ENCODE data around the gene ADCYAP1R1.

ADCYAP1R1 gene

DNA sequence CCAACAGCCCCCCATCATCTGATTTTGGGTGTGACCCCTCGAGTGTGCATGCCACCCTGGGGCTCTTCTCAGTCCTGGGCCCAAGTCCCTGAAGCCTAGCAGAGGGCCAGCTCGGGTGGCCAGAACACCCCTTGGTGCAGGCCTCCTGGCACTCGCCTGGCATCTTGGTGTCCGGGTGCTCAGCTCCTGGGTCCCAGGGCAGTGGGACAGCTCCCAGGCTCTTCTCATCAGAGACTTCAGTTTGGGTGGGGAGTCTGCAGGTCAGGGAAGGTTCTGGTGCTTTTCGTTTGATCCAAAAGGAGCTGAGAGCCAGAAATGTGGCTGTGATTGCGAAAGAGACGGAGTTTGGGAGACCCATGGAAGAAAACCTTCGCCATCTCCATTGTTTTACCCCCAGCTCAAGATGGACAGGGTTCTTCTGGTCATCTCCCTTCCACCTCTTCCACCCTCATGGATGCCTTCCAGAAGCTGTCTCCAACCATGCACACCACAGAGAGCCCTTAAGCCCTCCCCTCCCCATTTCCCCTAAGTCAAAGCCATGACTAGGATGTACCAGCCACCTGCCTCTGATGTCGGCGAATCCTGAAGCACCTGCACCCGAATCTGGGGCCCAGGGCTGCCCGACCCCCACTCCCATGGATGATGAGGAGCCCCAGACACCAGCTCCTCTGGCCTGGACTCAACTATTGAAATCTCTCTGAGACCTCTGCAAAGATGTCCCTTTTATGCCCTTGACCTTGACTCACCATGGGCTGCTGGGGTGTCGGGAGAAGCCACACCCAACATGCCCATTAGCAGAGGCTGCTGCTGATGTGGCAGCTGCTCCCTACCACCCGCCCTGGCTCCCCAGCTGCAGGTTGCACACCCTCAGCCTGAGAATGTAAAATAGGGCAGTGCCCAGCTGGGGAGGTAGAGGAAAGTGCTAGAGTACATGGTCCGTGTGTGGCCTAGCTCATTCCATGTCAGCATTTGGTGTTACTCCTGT lies 55.3 kb downstream of the ADCYAP1R1 start:
- DNase-seq (ENCODE audit: extremely low read depth, low read depth) = no peak
- TF ChIP-seq, protein P1, sequence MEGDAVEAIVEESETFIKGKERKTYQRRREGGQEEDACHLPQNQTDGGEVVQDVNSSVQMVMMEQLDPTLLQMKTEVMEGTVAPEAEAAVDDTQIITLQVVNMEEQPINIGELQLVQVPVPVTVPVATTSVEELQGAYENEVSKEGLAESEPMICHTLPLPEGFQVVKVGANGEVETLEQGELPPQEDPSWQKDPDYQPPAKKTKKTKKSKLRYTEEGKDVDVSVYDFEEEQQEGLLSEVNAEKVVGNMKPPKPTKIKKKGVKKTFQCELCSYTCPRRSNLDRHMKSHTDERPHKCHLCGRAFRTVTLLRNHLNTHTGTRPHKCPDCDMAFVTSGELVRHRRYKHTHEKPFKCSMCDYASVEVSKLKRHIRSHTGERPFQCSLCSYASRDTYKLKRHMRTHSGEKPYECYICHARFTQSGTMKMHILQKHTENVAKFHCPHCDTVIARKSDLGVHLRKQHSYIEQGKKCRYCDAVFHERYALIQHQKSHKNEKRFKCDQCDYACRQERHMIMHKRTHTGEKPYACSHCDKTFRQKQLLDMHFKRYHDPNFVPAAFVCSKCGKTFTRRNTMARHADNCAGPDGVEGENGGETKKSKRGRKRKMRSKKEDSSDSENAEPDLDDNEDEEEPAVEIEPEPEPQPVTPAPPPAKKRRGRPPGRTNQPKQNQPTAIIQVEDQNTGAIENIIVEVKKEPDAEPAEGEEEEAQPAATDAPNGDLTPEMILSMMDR (IDR thresholded peaks at IDR 0.05; ENCODE audit: low read depth, low read length) = no peak

DNA sequence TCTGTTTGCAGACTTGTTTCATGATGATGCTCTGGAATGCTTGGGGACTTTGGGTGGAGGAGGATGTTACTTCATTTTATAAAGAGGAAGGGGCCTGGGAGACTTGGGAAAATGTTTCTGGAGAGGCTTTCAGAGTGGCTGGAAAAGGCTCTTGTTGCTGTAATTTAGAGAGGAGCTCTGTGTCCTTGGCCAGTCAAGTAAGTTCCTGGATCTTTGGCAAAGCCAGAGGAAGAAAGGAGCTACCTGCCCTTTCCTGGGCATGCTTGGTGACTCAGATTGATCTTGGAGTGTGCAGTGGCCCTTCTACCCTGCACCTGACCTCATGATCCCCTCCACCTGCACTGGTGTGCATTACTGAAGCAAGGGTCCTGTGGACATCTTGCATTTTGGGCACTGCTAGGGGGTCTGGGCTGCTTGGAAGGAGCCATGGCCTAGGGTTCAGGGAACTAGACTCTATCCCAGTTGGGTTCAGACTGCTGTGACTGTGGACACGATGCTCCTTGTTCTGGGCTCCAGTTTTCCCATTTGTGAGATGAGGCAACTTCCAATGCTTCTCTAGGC lies 56.1 kb downstream of the ADCYAP1R1 start:
- TF ChIP-seq, protein P1 (IDR thresholded peaks at IDR 0.05; ENCODE audit: low read depth, low read length) = no peak
- DNase-seq (ENCODE audit: extremely low read depth, low read depth) = no peak

DNA sequence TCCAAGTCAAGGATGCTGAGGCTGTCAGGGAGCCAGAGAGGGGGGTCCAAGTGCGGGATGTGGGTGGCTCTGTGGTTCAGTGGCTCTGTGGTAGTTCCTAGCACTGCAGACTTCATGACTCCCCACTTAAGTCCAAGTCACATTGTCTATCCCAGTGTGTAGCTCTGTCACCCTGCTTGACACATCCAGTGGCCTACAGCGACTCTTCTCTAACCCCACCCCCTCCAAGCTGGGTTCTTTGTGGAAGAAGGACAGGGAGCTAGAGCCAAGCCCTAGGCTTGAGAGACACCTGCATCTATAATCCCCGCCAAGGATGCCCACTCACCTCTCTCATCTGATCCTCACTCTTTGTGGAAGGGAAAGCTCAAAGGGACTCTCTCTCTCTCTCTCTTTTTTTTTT lies 57.6 kb downstream of the ADCYAP1R1 start:
- TF ChIP-seq, protein P1 (IDR thresholded peaks at IDR 0.05; ENCODE audit: low read depth, low read length) = no peak
- DNase-seq (ENCODE audit: extremely low read depth, low read depth) = no peak

DNA sequence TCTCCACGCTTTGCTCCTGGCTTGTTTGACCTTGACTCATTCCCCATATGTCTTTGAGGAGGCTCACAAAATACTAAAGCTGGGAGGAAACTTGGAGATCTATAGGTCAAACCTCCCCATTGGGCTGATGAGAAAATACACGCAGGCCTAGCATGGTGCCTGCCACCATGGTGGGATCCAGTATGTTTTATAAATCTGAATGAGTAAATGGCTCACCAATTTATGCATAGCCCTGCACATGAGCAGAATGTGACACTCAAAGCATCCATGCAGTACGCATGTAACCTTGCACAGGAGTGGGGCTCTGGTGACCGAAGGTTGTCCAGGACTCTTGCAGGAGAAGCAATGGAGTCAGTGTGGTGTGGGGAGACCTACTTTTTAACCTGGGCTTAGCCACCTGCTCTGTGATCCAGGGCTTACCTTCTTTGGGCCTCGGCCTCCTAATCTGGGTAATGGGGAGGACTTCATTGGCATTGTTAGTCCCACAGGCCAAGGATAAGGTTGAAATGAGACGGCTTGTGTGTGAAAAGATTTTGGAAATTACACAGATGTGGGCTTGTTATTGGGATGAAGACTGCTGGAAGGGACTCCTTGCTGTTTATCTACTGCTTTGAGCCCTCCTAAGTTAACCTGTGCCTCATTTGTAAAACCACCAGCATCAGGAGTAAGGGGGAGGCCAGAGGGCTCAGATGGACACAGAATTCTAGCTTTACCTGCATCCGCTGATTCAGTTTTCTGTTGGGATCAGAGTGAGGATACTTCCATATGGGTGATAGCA lies 58.4 kb downstream of the ADCYAP1R1 start:
- TF ChIP-seq, protein P1 (IDR thresholded peaks at IDR 0.05; ENCODE audit: low read depth, low read length) = no peak
- DNase-seq (ENCODE audit: extremely low read depth, low read depth) = no peak

DNA sequence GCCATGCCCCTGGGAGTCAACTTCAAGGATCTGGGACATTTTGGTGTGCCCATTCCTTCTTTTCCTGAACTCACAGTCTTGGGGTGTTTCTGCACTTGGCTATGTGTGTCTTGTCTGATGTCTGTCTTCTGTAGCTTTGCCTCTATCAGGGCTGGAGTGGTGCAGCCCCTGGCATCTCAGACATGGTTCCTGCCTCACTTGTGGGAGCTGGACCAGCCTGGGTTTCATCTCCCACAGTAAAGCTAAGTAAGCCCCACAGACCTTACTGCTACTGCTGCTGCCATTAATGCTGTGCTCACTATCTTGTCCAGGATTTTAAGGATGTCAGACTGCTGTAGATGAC lies 59.0 kb downstream of the ADCYAP1R1 start:
- DNase-seq (ENCODE audit: extremely low read depth, low read depth) = no peak
- TF ChIP-seq, protein P1 (IDR thresholded peaks at IDR 0.05; ENCODE audit: low read depth, low read length) = no peak

DNA sequence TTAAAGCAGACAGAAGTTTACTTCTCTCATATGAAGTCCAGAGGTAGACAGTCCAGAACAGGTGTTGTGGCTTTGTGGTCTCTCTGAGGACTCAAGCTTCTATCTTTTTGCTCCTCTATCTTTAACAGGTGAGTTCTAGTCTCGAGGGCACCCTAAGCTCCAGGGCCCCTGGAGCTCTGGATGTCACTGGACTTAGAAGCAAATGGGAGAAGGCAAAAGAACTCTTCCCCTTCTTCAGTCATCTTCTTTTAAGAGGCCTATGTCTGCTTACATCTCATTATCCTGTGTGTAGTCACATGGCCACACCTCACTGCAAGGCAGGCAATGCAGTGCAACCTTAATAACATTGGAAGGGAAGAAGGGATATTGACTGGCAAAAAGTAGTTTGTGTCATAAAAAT lies 61.6 kb downstream of the ADCYAP1R1 start:
- TF ChIP-seq, protein P1 (IDR thresholded peaks at IDR 0.05; ENCODE audit: low read depth, low read length) = no peak

More for the DNA sequence above, 61.6 kb downstream of the ADCYAP1R1 start:
- no peak for DNase-seq (ENCODE audit: extremely low read depth, low read depth)
